Neural progenitor cell (in vitro differentiated cells): ENCODE results near the gene BEAN1.

Experiments
- CTCF ChIP-seq: fragments of 200-600 bp; sonication (generic); IDR thresholded peaks from 2 replicates; pipeline ENCODE4 v1.5.1; 2017; ENCODE audit warnings: antibody characterized with exemption, mild to moderate bottlenecking
- EZH2 ChIP-seq: fragments of 200-600 bp; sonication (generic); IDR thresholded peaks from 2 replicates; pipeline ENCODE4 v1.6.1; 2017; ENCODE audit warnings: antibody characterized with exemption, mild to moderate bottlenecking, moderate library complexity

- TF ChIP-seq EZH2, result no peak
- no peak for TF ChIP-seq CTCF
Observed at GRCh38 chr16:66420396-66420795, 6.7 kb upstream of the BEAN1 start.
